Measurements from ENCODE around the gene NCK2. TPM values are rescaled to one million over a fixed set of nuclear protein-coding genes. Genes with fewer than 3 reads are reported as not detected.

Gene NCK2
- total and polyA plus RNA-seq, 2 donors from 2014 or later: 22.8 to 52.9 TPM

GRCh38 chr2:105872142-105872728, 127.5 kb downstream of the NCK2 start:
- no peak for TF ChIP-seq CTCF (IDR thresholded peaks at IDR 0.05; ENCODE audit: borderline replicate concordance, extremely low read depth, insufficient read depth)
- intact Hi-C loops (cut with DNase I): no loop called here
- H3K27ac ChIP-seq (ENCODE audit: low read depth in 2 of 2, low read length in 2 of 2): no peak overlapping the region
- H3K4me1 ChIP-seq (ENCODE audit: control insufficient read depth in 2 of 3, insufficient read depth in 2 of 3, low read depth in 1 of 3, low read length in 3 of 3): peaks cover 2 to 36% (median 25%) of the 10 kb centered on the region in 3 donors
- H3K36me3 ChIP-seq (ENCODE audit: control insufficient read depth in 2 of 3, insufficient read depth in 3 of 3, low read length in 3 of 3): no peaks in the 10 kb centered on the region
- no peaks in the 10 kb centered on the region for H3K27me3 ChIP-seq (ENCODE audit: control insufficient read depth, insufficient read depth, low read length)
- no peak overlapping the region for H3K4me3 ChIP-seq (ENCODE audit: low read length in 3 of 3)
- no peak overlapping the region for H3K9ac ChIP-seq (ENCODE audit: low read length in 3 of 3)
- no peaks in the 10 kb centered on the region for H3K9me3 ChIP-seq (ENCODE audit: control insufficient read depth in 2 of 3, insufficient read depth in 1 of 3, low read length in 3 of 3)
- FAIRE-seq (no peak), DNase-seq (no peak)

- H3K9ac ChIP-seq (ENCODE audit: low read length in 3 of 3): no peak overlapping the region
- H3K36me3 ChIP-seq (ENCODE audit: control insufficient read depth in 2 of 3, insufficient read depth in 3 of 3, low read length in 3 of 3): no peaks in the 10 kb centered on the region
- intact Hi-C loops (cut with DNase I): no loop called here
- H3K27me3 ChIP-seq (ENCODE audit: control insufficient read depth, insufficient read depth, low read length): no peaks in the 10 kb centered on the region
- peaks cover 2 to 34% (median 24%) of the 10 kb centered on the region in 3 donors for H3K4me1 ChIP-seq (ENCODE audit: control insufficient read depth in 2 of 3, insufficient read depth in 2 of 3, low read depth in 1 of 3, low read length in 3 of 3)
- H3K27ac ChIP-seq (ENCODE audit: low read depth in 2 of 2, low read length in 2 of 2): no peak overlapping the region
- no peak overlapping the region for H3K4me3 ChIP-seq (ENCODE audit: low read length in 3 of 3)
- H3K9me3 ChIP-seq (ENCODE audit: control insufficient read depth in 2 of 3, insufficient read depth in 1 of 3, low read length in 3 of 3): no peaks in the 10 kb centered on the region
- DNase-seq (no peak), FAIRE-seq (no peak)
- TF ChIP-seq CTCF (IDR thresholded peaks at IDR 0.05; ENCODE audit: borderline replicate concordance, extremely low read depth, insufficient read depth): no peak
These were observed 128.1 kb downstream of the NCK2 start for GRCh38 chr2:105872830-105873229.

GRCh38 chr2:105873281-105873680, 128.6 kb downstream of the NCK2 start:
- TF ChIP-seq CTCF (IDR thresholded peaks at IDR 0.05; ENCODE audit: borderline replicate concordance, extremely low read depth, insufficient read depth): no peak
- intact Hi-C loops (cut with DNase I): no loop called here
- no peak for DNase-seq

GRCh38 chr2:105873721-105874120, 129.0 kb downstream of the NCK2 start:
- no peaks in the 10 kb centered on the region for H3K9me3 ChIP-seq (ENCODE audit: control insufficient read depth in 2 of 3, insufficient read depth in 1 of 3, low read length in 3 of 3)
- no peak overlapping the region for H3K4me3 ChIP-seq (ENCODE audit: low read length in 3 of 3)
- no peak overlapping the region for H3K27ac ChIP-seq (ENCODE audit: low read depth in 2 of 2, low read length in 2 of 2)
- H3K4me1 ChIP-seq (ENCODE audit: control insufficient read depth in 2 of 3, insufficient read depth in 2 of 3, low read depth in 1 of 3, low read length in 3 of 3): peaks cover 0 to 31% (median 23%) of the 10 kb centered on the region in 3 donors
- H3K9ac ChIP-seq (ENCODE audit: low read length in 3 of 3): no peak overlapping the region
- FAIRE-seq (no peak), DNase-seq (no peak)
- H3K27me3 ChIP-seq (ENCODE audit: control insufficient read depth, insufficient read depth, low read length): no peaks in the 10 kb centered on the region
- H3K36me3 ChIP-seq (ENCODE audit: control insufficient read depth in 2 of 3, insufficient read depth in 3 of 3, low read length in 3 of 3): no peaks in the 10 kb centered on the region
- intact Hi-C loops (cut with DNase I): no loop called here
- TF ChIP-seq CTCF (IDR thresholded peaks at IDR 0.05; ENCODE audit: borderline replicate concordance, extremely low read depth, insufficient read depth): no peak

More at GRCh38 chr2:105873281-105873680, 128.6 kb downstream of the NCK2 start:
- Histone ChIP-seq H3K9ac (ENCODE audit: low read length in 3 of 3) (no peak overlapping the region), H3K36me3 (ENCODE audit: control insufficient read depth in 2 of 3, insufficient read depth in 3 of 3, low read length in 3 of 3) (no peaks in the 10 kb centered on the region), H3K9me3 (ENCODE audit: control insufficient read depth in 2 of 3, insufficient read depth in 1 of 3, low read length in 3 of 3) (no peaks in the 10 kb centered on the region), H3K4me1 (ENCODE audit: control insufficient read depth in 2 of 3, insufficient read depth in 2 of 3, low read depth in 1 of 3, low read length in 3 of 3) (peaks cover 2 to 32% (median 23%) of the 10 kb centered on the region in 3 donors), H3K27me3 (ENCODE audit: control insufficient read depth, insufficient read depth, low read length) (no peaks in the 10 kb centered on the region), H3K27ac (ENCODE audit: low read depth in 2 of 2, low read length in 2 of 2) (no peak overlapping the region), H3K4me3 (ENCODE audit: low read length in 3 of 3) (no peak overlapping the region)
- no peak for FAIRE-seq

All from kidney (tissue), 14 donors.